H1 (cell line): ENCODE measurements around the gene SLC45A1. TPM values are rescaled to one million over a fixed set of nuclear protein-coding genes. Genes with fewer than 3 reads are reported as not detected.

Experiments used
- CTCF ChIA-PET: fragments of 300-600 bp; sonication (Branson Sonifier 250); formaldehyde crosslinking; loops from one replicate; lab custom pipeline; 2021; ENCODE audit not compliant: partially characterized antibody; lab: Charles Lee
- POLR2A ChIA-PET: fragments of 300-600 bp; sonication (Branson Sonifier 250); formaldehyde crosslinking; loops from one replicate; lab custom pipeline; 2021; ENCODE audit warnings: inconsistent platforms; ENCODE audit not compliant: partially characterized antibody; lab: Charles Lee
- DNase-seq, 2 experiments: peaks; one replicate each; pipeline versions ENCODE4 v3.0.0 to v3.0.0-alpha.2; 2010 to 2022; ENCODE audit warnings: low spot score in 2 of 2, low read depth in 1 of 2, mixed read lengths in 1 of 2
- FAIRE-seq: peaks from 2 replicates; lab custom pipeline; 2011; peaks lifted over from hg19 to GRCh38; lab: Jason Lieb, UNC
- H2AFZ ChIP-seq: 2 replicates; pipeline ENCODE4 v1.8.1; 2012; ENCODE audit warnings: low read length, inconsistent platforms
- H2AK5ac ChIP-seq: 2 replicates; pipeline ENCODE4 v1.6.1; 2013; ENCODE audit warnings: low read depth, low read length
- H2BK120ac ChIP-seq: replicated peaks from 2 replicates; pipeline ENCODE3; 2013; ENCODE audit warnings: low read depth, low read length, inconsistent platforms
- H2BK12ac ChIP-seq: 2 replicates; pipeline ENCODE4 v1.6.1; 2013; ENCODE audit warnings: low read depth, low read length
- H2BK15ac ChIP-seq: 2 replicates; pipeline ENCODE4 v1.6.1; 2013; ENCODE audit warnings: low read length
- H2BK20ac ChIP-seq: 2 replicates; pipeline ENCODE4 v1.6.1; 2013; ENCODE audit warnings: low read length
- H2BK5ac ChIP-seq: 2 replicates; pipeline ENCODE4 v1.6.1; 2013; ENCODE audit warnings: low read depth, low read length
- H3K14ac ChIP-seq: 2 replicates; pipeline ENCODE4 v1.6.1; 2013; ENCODE audit warnings: inconsistent platforms; ENCODE audit not compliant: insufficient read length
- H3K18ac ChIP-seq: 2 replicates; pipeline ENCODE4 v1.6.1; 2013; ENCODE audit warnings: low read length; ENCODE audit errors: extremely low read depth
- H3K23ac ChIP-seq: 2 replicates; pipeline ENCODE4 v1.6.1; 2013; ENCODE audit warnings: inconsistent platforms; ENCODE audit not compliant: insufficient read length
- H3K23me2 ChIP-seq: 2 replicates; pipeline ENCODE4 v1.6.1; 2013; ENCODE audit warnings: low read depth, low read length
- H3K27ac ChIP-seq: 2 replicates; pipeline ENCODE4 v1.6.1; 2011; ENCODE audit warnings: low read depth, low read length, inconsistent platforms
- H3K27me3 ChIP-seq, 4 experiments: replicated peaks in 1 of 4; 1 replicate in 1 of 4; 2 replicates in 3 of 4; pipeline versions ENCODE4 v1.6.1 to v1.8.1; 2011 to 2013; ENCODE audit warnings: low read length in 3 of 4, mild to moderate bottlenecking in 3 of 4, inconsistent platforms in 2 of 4, mixed read lengths in 2 of 4, moderate library complexity in 1 of 4; ENCODE audit not compliant: control insufficient read depth in 3 of 4, insufficient read depth in 3 of 4; ENCODE audit errors: extremely low read depth in 1 of 4
- H3K36me3 ChIP-seq, 4 experiments: 2 replicates each; pipeline versions ENCODE4 v1.6.1 to v1.8.1; 2011 to 2013; ENCODE audit warnings: mild to moderate bottlenecking in 4 of 4, low read length in 3 of 4, moderate library complexity in 2 of 4, control low read depth in 1 of 4, inconsistent platforms in 1 of 4; ENCODE audit not compliant: insufficient read depth in 4 of 4, control insufficient read depth in 2 of 4
- H3K4ac ChIP-seq: replicated peaks from 2 replicates; pipeline ENCODE3; 2013; ENCODE audit warnings: low read length, low read depth, mixed read lengths, inconsistent platforms; ENCODE audit not compliant: insufficient read length
- H3K4me1 ChIP-seq, 4 experiments: replicated peaks in 1 of 4; 1 replicate in 1 of 4; 2 replicates in 3 of 4; pipeline versions ENCODE4 v1.6.1 to v1.8.1; 2011 to 2013; ENCODE audit warnings: low read length in 3 of 4, inconsistent platforms in 2 of 4, mixed read lengths in 1 of 4; ENCODE audit not compliant: insufficient read depth in 4 of 4, control insufficient read depth in 3 of 4
- H3K4me2 ChIP-seq, 2 experiments: 2 replicates each; pipeline versions ENCODE4 v1.6.1 to v1.8.1; 2011 to 2013; ENCODE audit warnings: low read depth in 2 of 2, low read length in 2 of 2, control low read depth in 1 of 2, inconsistent platforms in 1 of 2, mild to moderate bottlenecking in 1 of 2; ENCODE audit not compliant: insufficient read depth in 1 of 2
- H3K4me3 ChIP-seq, 4 experiments: fragments of 200-600, 300-600 bp in 1 of 4; sonication (generic), shearing (Covaris generic), sonication (Bioruptor Twin) in 1 of 4; 2 replicates each; pipeline versions ENCODE4 v1.5.1 to v1.8.1; 2011 to 2016; ENCODE audit warnings: low read length in 4 of 4, low read depth in 3 of 4, control low read depth in 2 of 4, inconsistent platforms in 2 of 4, mild to moderate bottlenecking in 2 of 4, mixed read lengths in 1 of 4, moderate library complexity in 1 of 4; ENCODE audit not compliant: insufficient read depth in 2 of 4; ENCODE audit errors: extremely low read depth in 1 of 4
- H3K56ac ChIP-seq: replicated peaks from 2 replicates; pipeline ENCODE3; 2013; ENCODE audit warnings: low read depth, mild to moderate bottlenecking, mixed read lengths, low read length, inconsistent platforms; ENCODE audit not compliant: insufficient read length
- H3K79me1 ChIP-seq: 2 replicates; pipeline ENCODE4 v1.6.1; 2013; ENCODE audit warnings: low read depth, low read length, control low read depth
- H3K79me2 ChIP-seq, 2 experiments: 2 replicates each; pipeline versions ENCODE4 v1.6.1 to v1.8.1; 2012 to 2013; ENCODE audit warnings: low read length in 2 of 2, mild to moderate bottlenecking in 2 of 2, inconsistent platforms in 1 of 2; ENCODE audit not compliant: insufficient read depth in 2 of 2, control insufficient read depth in 1 of 2
- H3K9ac ChIP-seq, 4 experiments: replicated peaks in 1 of 4; 1 replicate in 1 of 4; 2 replicates in 3 of 4; pipeline versions ENCODE4 v1.6.1 to v1.8.1; 2011 to 2013; ENCODE audit warnings: low read depth in 3 of 4, low read length in 3 of 4, control low read depth in 2 of 4, mild to moderate bottlenecking in 2 of 4, moderate library complexity in 2 of 4, inconsistent platforms in 1 of 4; ENCODE audit errors: extremely low read depth in 1 of 4
- H3K9me3 ChIP-seq, 2 experiments: 2 replicates each; pipeline versions ENCODE4 v1.6.1 to v1.8.1; 2012 to 2013; ENCODE audit warnings: mild to moderate bottlenecking in 2 of 2, moderate library complexity in 2 of 2, control low read depth in 1 of 2, inconsistent platforms in 1 of 2, low read depth in 1 of 2, low read length in 1 of 2, mixed read lengths in 1 of 2; ENCODE audit not compliant: insufficient read depth in 2 of 2
- H4K20me1 ChIP-seq, 2 experiments: replicated peaks in 1 of 2; 2 replicates each; pipeline versions ENCODE3 to v1.8.1; 2011 to 2013; ENCODE audit warnings: inconsistent platforms in 2 of 2, low read length in 2 of 2, mild to moderate bottlenecking in 1 of 2; ENCODE audit not compliant: insufficient read depth in 2 of 2, control insufficient read depth in 1 of 2
- H4K5ac ChIP-seq: 2 replicates; pipeline ENCODE4 v1.6.1; 2013; ENCODE audit warnings: low read length, low read depth, mixed read lengths, inconsistent platforms; ENCODE audit not compliant: insufficient read length
- H4K8ac ChIP-seq: 2 replicates; pipeline ENCODE4 v1.8.0; 2013; ENCODE audit warnings: mild to moderate bottlenecking, moderate library complexity, low read length, inconsistent platforms; ENCODE audit not compliant: insufficient read depth; ENCODE audit errors: extremely low read depth
- H4K91ac ChIP-seq: replicated peaks from 2 replicates; pipeline ENCODE3; 2013; ENCODE audit warnings: low read length, mixed read lengths, inconsistent platforms; ENCODE audit not compliant: insufficient read length
- CHD2 ChIP-seq: IDR thresholded peaks from 2 replicates; pipeline ENCODE4 v1.6.1; 2012; ENCODE audit warnings: low read length, improper control_type of control experiment
- KDM4A ChIP-seq: IDR thresholded peaks from one replicate; pipeline ENCODE4 v1.7.1; 2012; ENCODE audit warnings: low read depth, mild to moderate bottlenecking, moderate library complexity, low read length, inconsistent platforms; ENCODE audit not compliant: severe bottlenecking
- POLR2AphosphoS5 ChIP-seq: IDR thresholded peaks from 2 replicates; pipeline ENCODE4 v1.6.1; 2011; ENCODE audit warnings: low read depth, low read length
- RBBP5 ChIP-seq: IDR thresholded peaks from 2 replicates; pipeline ENCODE4 v1.7.1; 2012; ENCODE audit warnings: low read depth, mild to moderate bottlenecking, inconsistent platforms, low read length, moderate library complexity, borderline replicate concordance
- SAP30 ChIP-seq: fragments of 300-600 bp; sonication (generic); IDR thresholded peaks from 2 replicates; pipeline ENCODE4 v1.7.1; 2012; ENCODE audit warnings: low read length, moderate library complexity, mild to moderate bottlenecking, inconsistent platforms; ENCODE audit not compliant: insufficient read depth, insufficient replicate concordance
- SIN3A ChIP-seq, 2 experiments: IDR thresholded peaks in 1 of 2; conservative IDR thresholded peaks in 1 of 2; 2 replicates each; pipeline ENCODE4 v1.6.1; 2011 to 2012; ENCODE audit warnings: low read length in 2 of 2, improper control_type of control experiment in 1 of 2, low read depth in 1 of 2, mild to moderate bottlenecking in 1 of 2
- SP1 ChIP-seq: IDR thresholded peaks from 2 replicates; pipeline ENCODE4 v1.6.1; 2011; ENCODE audit warnings: low read depth, low read length
- TCF12 ChIP-seq: IDR thresholded peaks from 2 replicates; pipeline ENCODE4 v1.6.1; 2011; ENCODE audit warnings: low read depth, mild to moderate bottlenecking, low read length
- USF2 ChIP-seq: IDR thresholded peaks from 2 replicates; pipeline ENCODE4 v1.6.1; 2011; ENCODE audit warnings: low read length, improper control_type of control experiment
- WGBS, 2 experiments: shearing (Covaris generic) in 1 of 2; methylation state at CpG; one replicate each; pipeline versions ENCODE4 v1.1.6 to v1.1.7; 2013 to 2015; ENCODE audit warnings: low lambda C conversion rate in 2 of 2, mixed read lengths in 2 of 2, inconsistent platforms in 1 of 2, low coverage in 1 of 2, missing lambda C conversion rate in 1 of 2; ENCODE audit not compliant: insufficient replicate concordance in 2 of 2, insufficient coverage in 1 of 2, insufficient read length in 1 of 2; ENCODE audit errors: extremely low coverage in 1 of 2, missing lambda C conversion rate in 1 of 2; 5-methylcytosine and 5-hydroxymethylcytosine counted together
- polyA plus RNA-seq, 7 experiments: library from polyadenylated mRNA; depleted of rRNA in 3 of 7; stranded (reverse) in 5 of 7; unstranded in 2 of 7; fragments of >200 nt in 5 of 7; fragments of 200-250 nt in 2 of 7; gene quantifications; 1 replicate in 5 of 7; 2 replicates in 1 of 7; 4 replicates in 1 of 7; pipeline versions ENCODE4 v1.2.1 to v1.2.3, GENCODE V29; 2011 to 2013; ENCODE audit warnings: missing spikeins in 2 of 7, mixed read lengths in 2 of 7
- total RNA-seq: library from RNA; stranded (reverse); fragmentation: NEBNext Ultra II Directional; extraction: Animal tissue kit (Norgen Biotek cat#: 25700); gene quantifications from 2 replicates; pipeline ENCODE4 v1.2.1, GENCODE V29; 2021
- TF ChIP-seq, protein P1 (sequence below): IDR thresholded peaks from 2 replicates; pipeline ENCODE4 v1.6.1; 2012; ENCODE audit warnings: inconsistent platforms

SLC45A1 gene
- total and polyA plus RNA-seq, 2 of the 8 experiments (the other 6 are each of a cell fraction or from before 2014, with no cell fraction given) = 1.0 to 1.7 TPM

DNA sequence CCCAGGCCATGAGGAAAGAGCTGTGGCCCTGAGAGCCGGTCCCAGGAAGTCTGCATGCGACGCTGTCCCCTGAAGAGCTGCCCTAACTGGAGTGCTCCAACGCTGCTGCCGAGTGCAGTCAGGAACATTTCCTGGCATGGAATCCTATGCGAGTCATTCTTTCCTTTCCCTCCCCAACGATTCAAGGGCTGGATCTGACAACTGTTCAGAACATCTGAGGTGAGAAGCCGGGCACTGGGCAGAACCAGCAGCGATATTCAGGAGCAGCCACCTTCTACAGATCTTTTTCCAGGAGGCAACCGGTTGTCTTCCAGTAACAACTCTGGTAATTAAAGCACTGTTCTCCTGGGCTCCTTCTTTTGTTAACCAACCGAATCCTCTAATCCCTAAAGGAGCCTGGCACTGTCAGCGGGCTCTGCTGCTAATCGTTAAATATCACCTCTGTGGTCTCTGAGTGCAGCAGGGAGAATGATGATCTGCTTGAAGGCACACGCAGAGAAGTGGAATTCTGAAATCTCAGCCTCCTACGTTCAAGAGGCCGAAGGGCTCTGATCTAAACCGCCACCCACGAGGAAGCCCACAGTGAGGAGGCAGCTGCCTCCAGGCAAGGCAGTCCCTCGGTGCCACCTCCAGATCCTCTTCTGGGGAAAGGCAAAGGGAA, 55.8 kb downstream of the SLC45A1 start:
- peaks cover 0 to 73% of the 10 kb centered on the region in 2 experiments; a peak in 3 of 4 replicates for H3K79me2 ChIP-seq
- H3K27me3 ChIP-seq = no peaks in the 10 kb centered on the region
- no peak overlapping the region for H3K14ac ChIP-seq
- H4K8ac ChIP-seq = no peak overlapping the region
- no peak overlapping the region for H3K56ac ChIP-seq
- no peaks in the 10 kb centered on the region for H3K23me2 ChIP-seq
- peaks cover 5 to 10% of the 10 kb centered on the region in 2 experiments for H4K20me1 ChIP-seq
- no peak overlapping the region for H2AK5ac ChIP-seq
- no peak overlapping the region for H2BK20ac ChIP-seq
- H3K79me1 ChIP-seq = peaks cover 9% of the 10 kb centered on the region; the same call in 1 of the 2 replicates
- H3K23ac ChIP-seq = no peak overlapping the region
- no peak for DNase-seq
- no peak overlapping the region for H2BK120ac ChIP-seq
- no peak overlapping the region for H3K9ac ChIP-seq
- POLR2A ChIA-PET = no interaction called here
- H4K5ac ChIP-seq = no peak overlapping the region
- peak overlapping the region; percentile 61; the same call in 1 of the 2 replicates for H3K27ac ChIP-seq
- no peak overlapping the region for H2AFZ ChIP-seq
- no peak for FAIRE-seq
- H3K4me2 ChIP-seq = peak overlapping the region in 1 of 2 experiments; percentile 41; a peak in 2 of 4 replicates
- no peaks in the 10 kb centered on the region for H3K9me3 ChIP-seq
- H3K4me1 ChIP-seq = peaks cover 28 to 43% (median 37%) of the 10 kb centered on the region in 4 experiments
- no peak overlapping the region for H2BK15ac ChIP-seq
- H3K4ac ChIP-seq = peak overlapping the region; percentile 41
- H3K18ac ChIP-seq = peak overlapping the region; percentile 52
- H3K36me3 ChIP-seq = no peaks in the 10 kb centered on the region
- no peak overlapping the region; the same call in 1 of the 2 replicates for H2BK5ac ChIP-seq
- WGBS, 2 experiments = 81% methylated on average over 19 of the region's 19 CpGs; no CpG with 5 or more reads in 1 of the 2 experiments
- CTCF ChIA-PET = interaction anchor here (0.5 to 4.8 kb wide), 18 partner anchors 12 to 630 kb away, joined by 3 to 32 read pairs (median 4); no protein-coding TSS in a partner anchor
- H3K4me3 ChIP-seq = no peak overlapping the region
- no peak overlapping the region for H4K91ac ChIP-seq
- no peak overlapping the region for H2BK12ac ChIP-seq
- TF ChIP-seq SAP30 (no peak), SP1 (no peak), USF2 (no peak), RBBP5 (no peak), POLR2AphosphoS5 (no peak), SIN3A (conservative IDR thresholded peaks at IDR 0.05 in 1 of 2, IDR thresholded peaks at IDR 0.05 in 1 of 2; ENCODE audit: low read depth in 1 of 2, low read length in 2 of 2) (no peak), TCF12 (no peak), CHD2 (no peak), KDM4A (no peak)
- TF ChIP-seq, protein P1, sequence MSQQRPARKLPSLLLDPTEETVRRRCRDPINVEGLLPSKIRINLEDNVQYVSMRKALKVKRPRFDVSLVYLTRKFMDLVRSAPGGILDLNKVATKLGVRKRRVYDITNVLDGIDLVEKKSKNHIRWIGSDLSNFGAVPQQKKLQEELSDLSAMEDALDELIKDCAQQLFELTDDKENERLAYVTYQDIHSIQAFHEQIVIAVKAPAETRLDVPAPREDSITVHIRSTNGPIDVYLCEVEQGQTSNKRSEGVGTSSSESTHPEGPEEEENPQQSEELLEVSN = no peak
